Skeletal muscle tissue (tissue), 4 donors: Measurements from ENCODE around the gene PSTPIP2. TPM values are rescaled to one million over a fixed set of nuclear protein-coding genes. Genes with fewer than 3 reads are reported as not detected.
"Not testable (repeated sequence)": the region's sequence is repeated elsewhere in the genome, so short reads cannot be mapped to it uniquely, and the experiment has no call there.

ENCODE experiments used
- H3K27ac ChIP-seq: one replicate; pipeline ENCODE4 v1.7.0; 2013; ENCODE audit warnings: mild to moderate bottlenecking, low read depth, low read length, inconsistent platforms
- H3K27me3 ChIP-seq, 3 donors: one replicate each; pipeline ENCODE4 v1.7.0; 2013; ENCODE audit warnings: low read length in 3 of 3; ENCODE audit not compliant: control insufficient read depth in 3 of 3, insufficient read depth in 3 of 3
- H3K36me3 ChIP-seq, 3 donors: one replicate each; pipeline ENCODE4 v1.7.0; 2013; ENCODE audit warnings: low read length in 3 of 3; ENCODE audit not compliant: control insufficient read depth in 3 of 3, insufficient read depth in 3 of 3
- H3K4me1 ChIP-seq, 3 donors: one replicate each; pipeline ENCODE4 v1.7.0; 2013; ENCODE audit warnings: low read length in 3 of 3, mild to moderate bottlenecking in 3 of 3; ENCODE audit not compliant: control insufficient read depth in 3 of 3, insufficient read depth in 3 of 3
- H3K4me3 ChIP-seq, 3 donors: one replicate each; pipeline ENCODE4 v1.7.0; 2013; ENCODE audit warnings: low read length in 3 of 3
- H3K9ac ChIP-seq, 3 donors: one replicate each; pipeline ENCODE4 v1.7.0; 2013; ENCODE audit warnings: low read length in 3 of 3, mild to moderate bottlenecking in 3 of 3, moderate library complexity in 2 of 3, low read depth in 1 of 3
- H3K9me3 ChIP-seq, 3 donors: one replicate each; pipeline ENCODE4 v1.7.0; 2013; ENCODE audit warnings: low read length in 3 of 3; ENCODE audit not compliant: control insufficient read depth in 3 of 3
- total RNA-seq: library from RNA; depleted of rRNA; stranded (reverse); fragments of >200 nt; gene quantifications from one replicate; pipeline ENCODE4 v1.2.3, GENCODE V29; 2014
- donor health status: Osteomylitis.

Gene PSTPIP2
- total RNA-seq, 1 donor from 2014 or later = 3.1 TPM

DNA sequence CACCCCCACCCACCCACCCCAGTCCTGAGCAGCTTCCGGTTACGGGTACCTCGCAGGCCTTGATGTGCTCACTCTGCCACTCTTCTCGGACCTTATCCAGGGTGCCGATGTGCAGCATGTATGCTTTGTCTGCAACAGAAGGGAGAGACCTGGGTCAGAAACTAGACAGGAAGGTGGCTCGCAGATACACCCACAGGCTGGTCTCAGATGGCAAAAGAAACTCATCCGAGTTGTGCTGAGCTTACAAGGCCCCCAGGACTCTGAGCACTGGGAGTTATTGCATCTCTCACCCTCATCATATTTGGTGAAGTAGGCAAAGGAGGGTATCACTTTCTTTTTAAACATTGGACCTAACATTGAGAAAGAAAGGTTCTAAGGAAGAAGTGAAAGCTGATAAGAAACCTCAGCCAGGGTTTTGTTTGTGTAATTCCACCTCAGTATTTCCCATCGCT lies 74.3 kb downstream of the PSTPIP2 start:
- H3K4me3 ChIP-seq = no peak overlapping the region
- H3K4me1 ChIP-seq = peaks cover 0 to 2% (median 0%) of the 10 kb centered on the region in 3 donors
- H3K9me3 ChIP-seq = no peaks in the 10 kb centered on the region
- no peaks in the 10 kb centered on the region for H3K36me3 ChIP-seq
- no peak overlapping the region for H3K27ac ChIP-seq
- no peaks in the 10 kb centered on the region for H3K27me3 ChIP-seq
- H3K9ac ChIP-seq = no peak overlapping the region

DNA sequence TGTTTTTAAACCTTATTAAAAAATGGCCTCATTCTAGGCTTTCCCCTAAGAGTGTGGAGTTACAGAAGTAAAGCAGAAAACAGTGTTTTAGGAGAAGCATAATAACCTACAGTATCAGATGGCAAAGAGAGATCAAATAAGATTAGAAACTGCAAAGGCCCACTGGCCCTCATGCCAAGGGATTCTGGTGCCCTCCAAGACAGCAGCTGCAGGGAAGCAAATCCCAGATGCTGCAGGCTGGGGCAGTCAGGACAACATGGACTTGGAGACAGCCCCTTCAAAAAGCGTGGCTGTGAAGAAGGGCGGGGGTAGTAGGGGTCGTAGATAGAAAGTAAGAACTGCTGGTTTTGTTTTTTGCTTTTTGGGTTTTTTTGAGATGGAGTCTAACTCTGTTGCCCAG lies 76.6 kb downstream of the PSTPIP2 start:
- no peak overlapping the region for H3K4me3 ChIP-seq
- H3K36me3 ChIP-seq = no peaks in the 10 kb centered on the region
- H3K9me3 ChIP-seq = no peaks in the 10 kb centered on the region
- H3K27ac ChIP-seq = no peak overlapping the region
- no peaks in the 10 kb centered on the region for H3K27me3 ChIP-seq
- no peak overlapping the region for H3K9ac ChIP-seq
- H3K4me1 ChIP-seq = peaks cover 0 to 2% (median 0%) of the 10 kb centered on the region in 3 donors

DNA sequence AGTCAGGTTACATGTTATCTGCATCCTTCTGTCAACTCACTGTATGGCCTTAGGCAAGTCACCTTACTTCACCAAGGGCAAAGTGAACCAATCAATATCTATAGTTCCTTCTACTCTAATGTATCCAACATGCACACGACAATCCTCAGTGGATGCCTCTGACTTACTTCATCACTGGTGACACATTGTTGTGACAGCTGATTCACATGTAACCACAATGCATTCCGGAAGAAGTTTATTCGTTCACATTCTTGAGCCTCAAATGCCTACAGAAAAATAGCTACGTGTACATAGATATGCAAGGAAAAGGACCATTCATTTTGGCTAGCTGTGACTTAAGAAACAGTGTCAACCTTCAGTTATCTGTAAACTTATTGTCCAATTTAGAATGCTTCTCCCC lies 78.6 kb downstream of the PSTPIP2 start:
- peaks cover 2 to 7% (median 5%) of the 10 kb centered on the region in 3 donors for H3K36me3 ChIP-seq
- H3K9me3 ChIP-seq = no peaks in the 10 kb centered on the region
- no peak overlapping the region for H3K27ac ChIP-seq
- no peaks in the 10 kb centered on the region for H3K27me3 ChIP-seq
- H3K9ac ChIP-seq = no peak overlapping the region
- no peak overlapping the region for H3K4me3 ChIP-seq
- H3K4me1 ChIP-seq = peaks cover 0 to 2% (median 0%) of the 10 kb centered on the region in 3 donors

DNA sequence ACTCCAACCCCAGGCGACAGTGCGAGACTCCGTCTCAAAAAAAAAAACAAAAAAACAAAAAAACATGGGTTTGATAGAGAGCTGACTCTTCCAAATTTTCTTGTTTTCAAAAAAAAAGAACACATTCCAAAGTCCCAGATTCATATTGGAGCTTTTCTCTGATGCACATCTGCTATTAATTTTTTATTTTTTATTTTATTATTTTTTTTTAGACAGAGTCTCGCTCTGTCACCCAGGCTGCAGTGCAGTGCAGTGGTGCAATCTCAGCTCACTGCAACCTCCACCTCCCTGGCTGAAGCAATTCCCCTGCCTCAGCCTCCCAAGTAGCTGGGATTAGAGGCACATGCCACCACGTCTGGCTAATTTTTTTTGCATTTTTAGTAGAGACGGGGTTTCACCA lies 79.5 kb downstream of the PSTPIP2 start:
- peaks cover 2 to 10% (median 5%) of the 10 kb centered on the region in 3 donors for H3K36me3 ChIP-seq
- H3K27ac ChIP-seq = not testable (repeated sequence)

DNA sequence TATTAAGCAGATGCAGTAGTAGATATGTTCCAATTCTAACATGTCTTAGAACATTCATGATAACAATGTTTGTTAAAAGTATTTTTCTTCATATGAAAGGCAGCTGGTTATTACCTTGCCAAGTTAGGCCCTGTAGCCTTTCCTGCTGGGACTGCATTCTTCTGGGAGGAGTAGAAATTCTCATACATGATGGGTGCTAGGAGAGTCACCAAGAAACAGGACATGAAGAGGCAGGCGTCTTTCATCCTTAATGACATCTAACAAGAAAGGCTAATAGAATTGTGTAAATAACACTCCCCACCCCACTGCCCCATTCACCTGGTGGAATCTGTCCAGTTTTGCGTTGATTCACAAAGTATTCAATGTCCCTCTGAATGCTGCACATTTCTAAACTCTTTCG lies 80.3 kb downstream of the PSTPIP2 start:
- Histone ChIP-seq H3K36me3 (peaks cover 2 to 10% (median 5%) of the 10 kb centered on the region in 3 donors), H3K9ac (no peak overlapping the region), H3K4me1 (peaks cover 0 to 2% (median 0%) of the 10 kb centered on the region in 3 donors), H3K9me3 (no peaks in the 10 kb centered on the region), H3K27me3 (no peaks in the 10 kb centered on the region), H3K4me3 (no peak overlapping the region), H3K27ac (no peak overlapping the region)

More for the DNA sequence above, 79.5 kb downstream of the PSTPIP2 start:
- H3K27me3 ChIP-seq, H3K4me3 ChIP-seq, H3K9me3 ChIP-seq, H3K4me1 ChIP-seq, H3K9ac ChIP-seq: not testable (repeated sequence)

DNA sequence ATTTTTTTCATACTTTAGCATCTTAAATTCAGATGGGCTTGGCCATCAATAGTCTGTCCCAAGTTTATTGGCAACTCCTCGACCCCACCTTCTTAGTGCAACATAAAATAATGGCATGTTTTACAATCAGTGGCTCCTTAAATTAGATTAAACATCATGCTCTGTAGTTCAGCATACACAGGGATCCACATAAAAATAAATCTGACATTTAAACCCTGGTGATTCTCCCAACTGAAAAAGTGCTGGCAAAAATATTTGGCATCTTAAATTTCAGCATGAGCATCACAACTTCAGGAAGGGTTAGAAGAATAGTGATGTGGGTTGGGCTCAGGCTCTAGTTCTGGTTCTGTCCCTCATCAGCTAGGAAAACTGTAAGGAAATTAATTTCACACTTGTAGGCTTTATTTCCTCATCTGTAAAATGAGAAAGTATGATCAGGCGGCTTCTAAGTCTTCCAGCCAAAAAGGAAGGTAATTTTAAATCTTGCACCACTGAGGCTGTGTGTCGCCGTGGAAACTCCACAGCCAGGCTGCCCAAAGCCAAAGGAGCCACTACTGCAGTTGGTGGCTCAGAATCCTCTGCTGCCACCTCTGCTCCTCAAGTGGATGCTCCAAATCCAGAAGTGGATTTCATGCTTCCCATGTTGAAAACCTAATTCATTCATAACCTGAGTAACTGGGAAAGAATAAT lies 87.4 kb downstream of the PSTPIP2 start:
- Histone ChIP-seq H3K4me3 (peak overlapping the region in 1 of 3 donors; percentile 2), H3K9ac (no peak overlapping the region), H3K27me3 (no peaks in the 10 kb centered on the region), H3K36me3 (peaks cover 2 to 8% (median 2%) of the 10 kb centered on the region in 3 donors), H3K27ac (no peak overlapping the region), H3K9me3 (no peaks in the 10 kb centered on the region), H3K4me1 (peaks cover 5 to 22% (median 7%) of the 10 kb centered on the region in 3 donors)

DNA sequence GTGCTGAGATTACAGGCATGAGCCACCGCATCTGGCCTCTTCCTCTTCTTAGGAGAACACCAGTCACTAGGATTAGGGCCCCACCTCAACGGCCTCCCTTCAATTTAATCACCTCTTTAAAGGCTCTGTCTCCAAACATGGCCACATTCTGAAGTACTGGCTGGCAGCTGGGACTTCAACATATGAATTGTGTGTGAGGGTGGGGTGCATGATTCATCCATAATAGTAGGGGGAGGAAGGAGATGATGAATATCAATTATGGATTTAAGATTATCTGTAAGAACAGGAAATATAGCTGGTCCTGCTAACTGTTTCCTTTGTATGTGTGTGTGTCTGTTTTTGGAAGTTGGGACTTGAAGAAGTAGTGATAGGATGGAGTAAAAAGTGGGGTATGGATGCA lies 90.2 kb downstream of the PSTPIP2 start:
- Histone ChIP-seq H3K27me3 (no peaks in the 10 kb centered on the region), H3K27ac (no peak overlapping the region), H3K4me3 (no peak overlapping the region), H3K36me3 (no peaks in the 10 kb centered on the region), H3K4me1 (peaks cover 5 to 22% (median 7%) of the 10 kb centered on the region in 3 donors), H3K9ac (no peak overlapping the region), H3K9me3 (no peaks in the 10 kb centered on the region)

DNA sequence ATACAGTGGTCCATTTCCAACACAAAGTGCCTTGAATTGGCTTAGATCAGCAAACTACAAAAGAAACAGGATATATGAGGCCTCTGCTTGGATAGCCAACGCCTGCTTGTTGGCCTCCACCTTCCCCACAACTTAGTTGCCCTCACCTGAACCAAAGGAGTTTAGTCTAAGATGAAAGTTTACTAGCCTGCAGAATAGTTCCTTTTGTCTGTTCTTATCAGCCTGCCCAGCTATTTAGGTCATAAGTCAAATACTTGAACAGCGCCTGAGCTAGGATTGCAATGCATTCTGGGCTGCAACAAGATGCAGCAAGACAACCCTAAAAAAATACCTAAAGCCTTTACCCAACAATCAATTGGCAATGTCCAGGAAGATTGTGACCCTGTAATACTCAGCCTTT lies 91.8 kb downstream of the PSTPIP2 start:
- H3K27ac ChIP-seq = no peak overlapping the region
- peaks cover 5 to 16% (median 7%) of the 10 kb centered on the region in 3 donors for H3K4me1 ChIP-seq
- H3K27me3 ChIP-seq = no peaks in the 10 kb centered on the region
- H3K9me3 ChIP-seq = no peaks in the 10 kb centered on the region
- no peak overlapping the region for H3K4me3 ChIP-seq
- H3K9ac ChIP-seq = no peak overlapping the region
- H3K36me3 ChIP-seq = no peaks in the 10 kb centered on the region

DNA sequence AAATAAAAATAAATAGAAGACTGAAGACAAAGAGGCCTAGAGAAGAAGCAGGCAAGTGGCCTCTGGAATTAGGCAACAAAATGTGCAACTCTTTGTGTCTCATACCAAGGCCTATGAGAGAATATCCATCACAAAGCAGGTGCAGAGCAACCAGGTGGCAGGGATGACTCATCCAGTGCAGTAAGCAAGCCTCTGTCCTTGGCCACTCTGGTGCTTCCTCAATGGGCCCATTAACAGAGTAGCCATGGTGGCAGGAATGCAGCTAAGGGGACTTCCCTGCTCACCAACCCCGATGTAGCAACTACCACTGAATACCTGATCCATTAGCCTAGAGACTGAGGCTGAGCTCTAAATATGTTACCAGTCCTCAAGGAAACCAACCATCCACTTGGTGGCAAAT lies 94.0 kb downstream of the PSTPIP2 start:
- H3K27me3 ChIP-seq = no peaks in the 10 kb centered on the region
- peaks cover 0 to 2% (median 0%) of the 10 kb centered on the region in 3 donors for H3K4me1 ChIP-seq
- no peaks in the 10 kb centered on the region for H3K36me3 ChIP-seq
- H3K27ac ChIP-seq = no peak overlapping the region
- H3K4me3 ChIP-seq = no peak overlapping the region
- no peak overlapping the region for H3K9ac ChIP-seq
- H3K9me3 ChIP-seq = no peaks in the 10 kb centered on the region

DNA sequence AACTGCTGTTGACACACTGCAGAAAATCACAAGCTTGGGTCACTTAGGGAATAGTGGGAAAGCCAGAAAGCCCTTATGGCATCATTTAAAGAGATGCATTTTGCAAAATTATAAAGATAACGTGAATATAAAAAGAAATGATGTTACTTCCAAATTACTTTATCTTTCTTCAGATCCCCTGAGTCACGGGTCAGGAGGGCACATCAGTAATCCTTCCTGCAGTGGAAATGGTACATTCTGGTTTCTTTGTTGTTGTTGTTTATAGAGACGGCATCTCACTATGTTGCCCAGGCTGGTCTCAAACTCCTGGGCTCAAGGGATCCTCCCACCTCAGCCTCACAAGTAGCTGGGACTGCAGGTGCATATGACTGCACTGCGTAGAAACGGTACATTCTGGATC lies 95.1 kb downstream of the PSTPIP2 start:
- no peaks in the 10 kb centered on the region for H3K36me3 ChIP-seq
- H3K27me3 ChIP-seq = no peaks in the 10 kb centered on the region
- no peaks in the 10 kb centered on the region for H3K9me3 ChIP-seq
- H3K4me3 ChIP-seq = no peak overlapping the region
- no peaks in the 10 kb centered on the region for H3K4me1 ChIP-seq
- no peak overlapping the region for H3K9ac ChIP-seq
- no peak overlapping the region for H3K27ac ChIP-seq
